WTC11 (cell line): ENCODE data around the gene UTF1. TPM values are rescaled to one million over a fixed set of nuclear protein-coding genes. Genes with fewer than 3 reads are reported as not detected.

ENCODE experiments used
- ATAC-seq: fragments of 200-7000 bp; cut with Tn5 transposase; 2 replicates; pipeline ENCODE4 v1.10.0; 2021; ENCODE audit warnings: mild to moderate bottlenecking, moderate library complexity
- CTCF ChIA-PET: fragments of 300-600 bp; sonication (Branson Sonifier 250); formaldehyde crosslinking; loops from one replicate; lab custom pipeline; 2021; ENCODE audit warnings: antibody characterized with exemption; lab: Charles Lee
- POLR2A ChIA-PET: fragments of 350-600 bp; sonication (Branson Sonifier 250); formaldehyde crosslinking; loops from one replicate; lab custom pipeline; 2021; ENCODE audit warnings: antibody characterized with exemption; lab: Charles Lee
- DNase-seq: peaks from one replicate; pipeline ENCODE4 v3.0.0; 2021; ENCODE audit warnings: low spot score
- H3K27ac Mint-ChIP-seq: 2 replicates; pipeline ENCODE4 v1.8.0; 2021; ENCODE audit warnings: mixed read lengths
- H3K27me3 Mint-ChIP-seq: 2 replicates; pipeline ENCODE4 v1.8.0; 2021; ENCODE audit warnings: low read depth, mild to moderate bottlenecking, moderate library complexity, mixed read lengths
- H3K36me3 Mint-ChIP-seq: 2 replicates; pipeline ENCODE4 v1.8.0; 2021; ENCODE audit warnings: mixed read lengths
- H3K4me1 Mint-ChIP-seq: 2 replicates; pipeline ENCODE4 v1.8.0; 2022; ENCODE audit warnings: mixed read lengths
- H3K4me3 Mint-ChIP-seq: 2 replicates; pipeline ENCODE4 v1.8.0; 2021; ENCODE audit warnings: mild to moderate bottlenecking, moderate library complexity, mixed read lengths
- H3K9me3 Mint-ChIP-seq: 2 replicates; pipeline ENCODE4 v1.8.0; 2021; ENCODE audit warnings: mixed read lengths
- CDX4 ChIP-seq: fragments of 250-450 bp; sonication (Bioruptor Pico); IDR thresholded peaks from 2 replicates; pipeline ENCODE4 v1.9.0; 2021; ENCODE audit warnings: moderate library complexity, mild to moderate bottlenecking, inconsistent platforms, borderline replicate concordance
- CREB1 ChIP-seq: sonication (generic); formaldehyde crosslinking; IDR thresholded peaks from 2 replicates; pipeline ENCODE4 v1.8.0; 2023; ENCODE audit warnings: mild to moderate bottlenecking, missing genetic modification reagents
- CREM ChIP-seq: sonication (generic); formaldehyde crosslinking; IDR thresholded peaks from 2 replicates; pipeline ENCODE4 v1.8.1; 2022; ENCODE audit warnings: mild to moderate bottlenecking, missing genetic modification reagents, moderate library complexity
- ELF4 ChIP-seq: sonication (generic); formaldehyde crosslinking; IDR thresholded peaks from 2 replicates; pipeline ENCODE4 v1.8.1; 2022; ENCODE audit warnings: low read depth, mild to moderate bottlenecking, moderate library complexity, missing genetic modification reagents
- ESRRA ChIP-seq: sonication (generic); formaldehyde crosslinking; IDR thresholded peaks from 2 replicates; pipeline ENCODE4 v1.8.1; 2022; ENCODE audit warnings: mild to moderate bottlenecking, missing genetic modification reagents, borderline replicate concordance
- GRHL2 ChIP-seq: fragments of 250-450 bp; sonication (Bioruptor Pico); IDR thresholded peaks from 2 replicates; pipeline ENCODE4 v1.8.0; 2022; ENCODE audit warnings: mild to moderate bottlenecking, moderate library complexity; ENCODE audit not compliant: insufficient replicate concordance, severe bottlenecking
- GTF2I ChIP-seq: fragments of 250-450 bp; sonication (Bioruptor Pico); conservative IDR thresholded peaks from 2 replicates; pipeline ENCODE4 v1.4.0; 2021; ENCODE audit warnings: mild to moderate bottlenecking
- HMGA2 ChIP-seq: fragments of 250-450 bp; sonication (Bioruptor Pico); IDR thresholded peaks from 2 replicates; pipeline ENCODE4 v1.4.0; 2021; ENCODE audit warnings: mild to moderate bottlenecking, moderate library complexity
- IRF1 ChIP-seq: sonication (generic); formaldehyde crosslinking; IDR thresholded peaks from 2 replicates; pipeline ENCODE4 v1.8.0; 2023; ENCODE audit warnings: missing genetic modification reagents
- IRF2 ChIP-seq: sonication (generic); formaldehyde crosslinking; IDR thresholded peaks from 2 replicates; pipeline ENCODE4 v1.8.0; 2022; ENCODE audit warnings: low read depth, missing genetic modification reagents, borderline replicate concordance
- JUN ChIP-seq: sonication (generic); formaldehyde crosslinking; IDR thresholded peaks from 2 replicates; pipeline ENCODE4 v1.8.0; 2023; ENCODE audit warnings: mild to moderate bottlenecking, missing genetic modification reagents
- KAT7 ChIP-seq: sonication (generic); formaldehyde crosslinking; IDR thresholded peaks from 2 replicates; pipeline ENCODE4 v1.8.1; 2023; ENCODE audit warnings: missing genetic modification reagents, mild to moderate bottlenecking, borderline replicate concordance
- RELA ChIP-seq: sonication (generic); formaldehyde crosslinking; IDR thresholded peaks from 2 replicates; pipeline ENCODE4 v1.8.1; 2022; ENCODE audit warnings: missing genetic modification reagents, mild to moderate bottlenecking, borderline replicate concordance
- TEAD4 ChIP-seq: sonication (generic); formaldehyde crosslinking; IDR thresholded peaks from 2 replicates; pipeline ENCODE4 v1.8.0; 2022; ENCODE audit warnings: mild to moderate bottlenecking, missing genetic modification reagents
- ZNF219 ChIP-seq: sonication (generic); formaldehyde crosslinking; IDR thresholded peaks from 2 replicates; pipeline ENCODE4 v1.8.0; 2023; ENCODE audit warnings: missing genetic modification reagents, mild to moderate bottlenecking, borderline replicate concordance
- ZNF425 ChIP-seq: fragments of 250-450 bp; sonication (Bioruptor Pico); conservative IDR thresholded peaks from 2 replicates; pipeline ENCODE4 v1.9.0; 2021; ENCODE audit warnings: mild to moderate bottlenecking
- total RNA-seq: library from RNA; stranded (reverse); gene quantifications from 3 replicates; pipeline ENCODE4 v1.2.3, GENCODE V29; 2021
- TF ChIP-seq, protein P1 (sequence below): sonication (generic); formaldehyde crosslinking; IDR thresholded peaks from 2 replicates; pipeline ENCODE4 v1.8.1; 2023; ENCODE audit warnings: mild to moderate bottlenecking, missing genetic modification reagents, borderline replicate concordance
- TF ChIP-seq, protein P2 (sequence below): sonication (generic); formaldehyde crosslinking; IDR thresholded peaks from 2 replicates; pipeline ENCODE4 v1.8.1; 2022; ENCODE audit warnings: low read depth, mild to moderate bottlenecking, moderate library complexity, missing genetic modification reagents, borderline replicate concordance
- TF ChIP-seq, protein P3 (sequence below): sonication (generic); formaldehyde crosslinking; IDR thresholded peaks from 2 replicates; pipeline ENCODE4 v1.8.1; 2023; ENCODE audit warnings: mild to moderate bottlenecking, moderate library complexity, missing genetic modification reagents
- TF ChIP-seq, protein P4 (sequence below): sonication (generic); formaldehyde crosslinking; IDR thresholded peaks from 2 replicates; pipeline ENCODE4 v1.8.1; 2022; ENCODE audit warnings: mild to moderate bottlenecking, missing genetic modification reagents, moderate library complexity, borderline replicate concordance
- TF ChIP-seq, protein P5 (sequence below): fragments of 200-600 bp; IDR thresholded peaks from 2 replicates; pipeline ENCODE4 v1.8.0; 2022; ENCODE audit warnings: antibody characterized with exemption

UTF1 gene
- total RNA-seq, 1 experiment from 2014 or later, result 196 TPM

DNA sequence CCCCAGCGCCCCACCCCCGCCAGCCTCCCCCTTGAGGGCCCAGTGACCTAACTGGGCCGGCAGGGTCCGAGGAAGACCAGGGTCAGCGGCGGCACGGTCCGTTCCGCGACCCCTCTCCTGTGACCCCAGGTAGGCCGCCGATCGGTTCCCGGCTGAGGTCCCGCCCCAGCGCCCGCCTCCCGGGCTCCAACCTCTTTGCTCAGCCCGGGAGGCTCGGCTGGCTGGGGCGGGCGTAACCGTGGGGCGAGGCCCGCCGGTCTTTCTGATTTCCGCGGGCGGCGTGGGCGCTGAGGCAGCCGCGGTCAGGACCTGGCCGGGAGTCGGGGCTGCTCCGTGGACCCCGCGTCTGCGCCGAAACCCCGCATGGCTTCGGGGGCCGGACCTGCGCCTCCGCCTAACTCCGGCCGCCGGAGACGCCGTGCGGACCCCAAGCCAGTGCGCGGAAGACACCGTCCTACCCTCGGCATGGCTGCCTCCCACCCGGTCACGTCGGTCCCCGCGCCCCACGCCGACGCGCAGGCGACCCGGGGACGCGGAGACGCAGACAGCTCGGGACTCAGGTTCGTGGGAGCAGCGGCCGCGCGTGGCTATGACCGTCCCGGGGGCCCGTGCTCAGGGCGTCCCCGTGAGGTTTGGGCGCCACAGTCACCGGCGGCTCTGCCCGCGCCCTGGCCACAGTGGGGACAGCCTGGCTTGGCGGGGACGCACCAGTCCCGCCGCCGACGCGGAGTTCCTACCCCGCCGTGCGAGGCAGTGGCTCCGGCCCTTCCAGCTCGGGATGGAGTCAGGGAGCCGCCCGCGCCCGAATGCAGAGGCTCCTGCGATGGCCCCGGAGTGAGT, 6.6 kb downstream of the UTF1 start:
- Mint-ChIP-seq H3K27ac (no peak overlapping the region), H3K36me3 (peaks cover 9% of the 10 kb centered on the region), H3K27me3 (peaks cover 61% of the 10 kb centered on the region), H3K4me3 (no peak overlapping the region), H3K9me3 (no peaks in the 10 kb centered on the region), H3K4me1 (peaks cover 44% of the 10 kb centered on the region)
- DNase-seq (peak; percentile 54), ATAC-seq (peak; percentile 0; the same call in 1 of the 2 replicates)
- TF ChIP-seq ZNF219, result no peak
- no peak for TF ChIP-seq CREB1 (CRISPR knock-in tag)
- no peak for TF ChIP-seq HMGA2 (CRISPR knock-in tag)
- TF ChIP-seq, protein P1, sequence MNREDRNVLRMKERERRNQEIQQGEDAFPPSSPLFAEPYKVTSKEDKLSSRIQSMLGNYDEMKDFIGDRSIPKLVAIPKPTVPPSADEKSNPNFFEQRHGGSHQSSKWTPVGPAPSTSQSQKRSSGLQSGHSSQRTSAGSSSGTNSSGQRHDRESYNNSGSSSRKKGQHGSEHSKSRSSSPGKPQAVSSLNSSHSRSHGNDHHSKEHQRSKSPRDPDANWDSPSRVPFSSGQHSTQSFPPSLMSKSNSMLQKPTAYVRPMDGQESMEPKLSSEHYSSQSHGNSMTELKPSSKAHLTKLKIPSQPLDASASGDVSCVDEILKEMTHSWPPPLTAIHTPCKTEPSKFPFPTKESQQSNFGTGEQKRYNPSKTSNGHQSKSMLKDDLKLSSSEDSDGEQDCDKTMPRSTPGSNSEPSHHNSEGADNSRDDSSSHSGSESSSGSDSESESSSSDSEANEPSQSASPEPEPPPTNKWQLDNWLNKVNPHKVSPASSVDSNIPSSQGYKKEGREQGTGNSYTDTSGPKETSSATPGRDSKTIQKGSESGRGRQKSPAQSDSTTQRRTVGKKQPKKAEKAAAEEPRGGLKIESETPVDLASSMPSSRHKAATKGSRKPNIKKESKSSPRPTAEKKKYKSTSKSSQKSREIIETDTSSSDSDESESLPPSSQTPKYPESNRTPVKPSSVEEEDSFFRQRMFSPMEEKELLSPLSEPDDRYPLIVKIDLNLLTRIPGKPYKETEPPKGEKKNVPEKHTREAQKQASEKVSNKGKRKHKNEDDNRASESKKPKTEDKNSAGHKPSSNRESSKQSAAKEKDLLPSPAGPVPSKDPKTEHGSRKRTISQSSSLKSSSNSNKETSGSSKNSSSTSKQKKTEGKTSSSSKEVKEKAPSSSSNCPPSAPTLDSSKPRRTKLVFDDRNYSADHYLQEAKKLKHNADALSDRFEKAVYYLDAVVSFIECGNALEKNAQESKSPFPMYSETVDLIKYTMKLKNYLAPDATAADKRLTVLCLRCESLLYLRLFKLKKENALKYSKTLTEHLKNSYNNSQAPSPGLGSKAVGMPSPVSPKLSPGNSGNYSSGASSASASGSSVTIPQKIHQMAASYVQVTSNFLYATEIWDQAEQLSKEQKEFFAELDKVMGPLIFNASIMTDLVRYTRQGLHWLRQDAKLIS, result no peak
- peak; percentile 65; the same call in 1 of the 2 replicates for TF ChIP-seq RELA
- no peak for TF ChIP-seq GTF2I (CRISPR knock-in tag)
- TF ChIP-seq, protein P2, sequence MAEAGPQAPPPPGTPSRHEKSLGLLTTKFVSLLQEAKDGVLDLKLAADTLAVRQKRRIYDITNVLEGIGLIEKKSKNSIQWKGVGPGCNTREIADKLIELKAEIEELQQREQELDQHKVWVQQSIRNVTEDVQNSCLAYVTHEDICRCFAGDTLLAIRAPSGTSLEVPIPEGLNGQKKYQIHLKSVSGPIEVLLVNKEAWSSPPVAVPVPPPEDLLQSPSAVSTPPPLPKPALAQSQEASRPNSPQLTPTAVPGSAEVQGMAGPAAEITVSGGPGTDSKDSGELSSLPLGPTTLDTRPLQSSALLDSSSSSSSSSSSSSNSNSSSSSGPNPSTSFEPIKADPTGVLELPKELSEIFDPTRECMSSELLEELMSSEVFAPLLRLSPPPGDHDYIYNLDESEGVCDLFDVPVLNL (CRISPR knock-in tag), result no peak
- no peak for TF ChIP-seq ELF4 (CRISPR knock-in tag)
- TF ChIP-seq, protein P3, sequence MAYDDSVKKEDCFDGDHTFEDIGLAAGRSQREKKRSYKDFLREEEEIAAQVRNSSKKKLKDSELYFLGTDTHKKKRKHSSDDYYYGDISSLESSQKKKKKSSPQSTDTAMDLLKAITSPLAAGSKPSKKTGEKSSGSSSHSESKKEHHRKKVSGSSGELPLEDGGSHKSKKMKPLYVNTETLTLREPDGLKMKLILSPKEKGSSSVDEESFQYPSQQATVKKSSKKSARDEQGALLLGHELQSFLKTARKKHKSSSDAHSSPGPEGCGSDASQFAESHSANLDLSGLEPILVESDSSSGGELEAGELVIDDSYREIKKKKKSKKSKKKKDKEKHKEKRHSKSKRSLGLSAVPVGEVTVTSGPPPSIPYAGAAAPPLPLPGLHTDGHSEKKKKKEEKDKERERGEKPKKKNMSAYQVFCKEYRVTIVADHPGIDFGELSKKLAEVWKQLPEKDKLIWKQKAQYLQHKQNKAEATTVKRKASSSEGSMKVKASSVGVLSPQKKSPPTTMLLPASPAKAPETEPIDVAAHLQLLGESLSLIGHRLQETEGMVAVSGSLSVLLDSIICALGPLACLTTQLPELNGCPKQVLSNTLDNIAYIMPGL (CRISPR knock-in tag), result 0 out of 2 replicates have a peak, but pooled peaks have one; percentile 38
- TF ChIP-seq KAT7, result 0 out of 2 replicates have a peak, but pooled peaks have one; percentile 35
- TF ChIP-seq ESRRA, result 0 out of 2 replicates have a peak, but pooled peaks have one; percentile 57
- no peak for TF ChIP-seq JUN (CRISPR knock-in tag)
- no peak for TF ChIP-seq TEAD4 (CRISPR knock-in tag)
- no peak for TF ChIP-seq ZNF425 (CRISPR knock-in tag)
- no peak for TF ChIP-seq IRF2 (CRISPR knock-in tag)
- no peak for TF ChIP-seq CREM
- POLR2A ChIA-PET, result no interaction called here
- CTCF ChIA-PET, result interaction anchor here (0.9 kb wide), 1 partner anchor 11 kb away, joined by 3 read pairs; no protein-coding TSS in a partner anchor

GRCh38 chr10:133237241-133237587, 7.2 kb downstream of the UTF1 start:
- ATAC-seq (peak; percentile 7), DNase-seq (no peak)
- ChIA-PET POLR2A (no interaction called here), CTCF (interaction anchor here (0.9 kb wide), 1 partner anchor 10 kb away, joined by 3 read pairs; no protein-coding TSS in a partner anchor)
- Mint-ChIP-seq H3K9me3 (no peaks in the 10 kb centered on the region), H3K36me3 (peaks cover 11% of the 10 kb centered on the region), H3K27ac (no peak overlapping the region), H3K4me1 (peaks cover 39% of the 10 kb centered on the region), H3K4me3 (peak overlapping the region; percentile 71), H3K27me3 (peaks cover 56% of the 10 kb centered on the region)
- no peak for TF ChIP-seq GRHL2
- TF ChIP-seq, protein P4, sequence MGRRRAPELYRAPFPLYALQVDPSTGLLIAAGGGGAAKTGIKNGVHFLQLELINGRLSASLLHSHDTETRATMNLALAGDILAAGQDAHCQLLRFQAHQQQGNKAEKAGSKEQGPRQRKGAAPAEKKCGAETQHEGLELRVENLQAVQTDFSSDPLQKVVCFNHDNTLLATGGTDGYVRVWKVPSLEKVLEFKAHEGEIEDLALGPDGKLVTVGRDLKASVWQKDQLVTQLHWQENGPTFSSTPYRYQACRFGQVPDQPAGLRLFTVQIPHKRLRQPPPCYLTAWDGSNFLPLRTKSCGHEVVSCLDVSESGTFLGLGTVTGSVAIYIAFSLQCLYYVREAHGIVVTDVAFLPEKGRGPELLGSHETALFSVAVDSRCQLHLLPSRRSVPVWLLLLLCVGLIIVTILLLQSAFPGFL (CRISPR knock-in tag), result no peak
- TF ChIP-seq IRF1, result no peak
- TF ChIP-seq CDX4 (CRISPR knock-in tag), result no peak
- TF ChIP-seq, protein P5, sequence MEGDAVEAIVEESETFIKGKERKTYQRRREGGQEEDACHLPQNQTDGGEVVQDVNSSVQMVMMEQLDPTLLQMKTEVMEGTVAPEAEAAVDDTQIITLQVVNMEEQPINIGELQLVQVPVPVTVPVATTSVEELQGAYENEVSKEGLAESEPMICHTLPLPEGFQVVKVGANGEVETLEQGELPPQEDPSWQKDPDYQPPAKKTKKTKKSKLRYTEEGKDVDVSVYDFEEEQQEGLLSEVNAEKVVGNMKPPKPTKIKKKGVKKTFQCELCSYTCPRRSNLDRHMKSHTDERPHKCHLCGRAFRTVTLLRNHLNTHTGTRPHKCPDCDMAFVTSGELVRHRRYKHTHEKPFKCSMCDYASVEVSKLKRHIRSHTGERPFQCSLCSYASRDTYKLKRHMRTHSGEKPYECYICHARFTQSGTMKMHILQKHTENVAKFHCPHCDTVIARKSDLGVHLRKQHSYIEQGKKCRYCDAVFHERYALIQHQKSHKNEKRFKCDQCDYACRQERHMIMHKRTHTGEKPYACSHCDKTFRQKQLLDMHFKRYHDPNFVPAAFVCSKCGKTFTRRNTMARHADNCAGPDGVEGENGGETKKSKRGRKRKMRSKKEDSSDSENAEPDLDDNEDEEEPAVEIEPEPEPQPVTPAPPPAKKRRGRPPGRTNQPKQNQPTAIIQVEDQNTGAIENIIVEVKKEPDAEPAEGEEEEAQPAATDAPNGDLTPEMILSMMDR, result no peak
